Measurements from ENCODE around the gene CYP27B1.

- peak in 3 of 4 experiments; percentile 11 to 40 (median 30) for TF ChIP-seq CTCF (IDR thresholded peaks at IDR 0.05)
- no peak for TF ChIP-seq POLR2AphosphoS5 (IDR thresholded peaks at IDR 0.05)
Observed at GRCh38 chr12:57756406-57757341, 10.2 kb downstream of the CYP27B1 start.
